SK-N-MC (cell line): ENCODE measurements around the gene CEP192.

Source experiments
- EZH2 ChIP-seq: fragments of 200-600 bp; sonication (generic); IDR thresholded peaks from one replicate; pipeline ENCODE4 v1.6.1; 2017; ENCODE audit warnings: antibody characterized with exemption
- FOXP2 ChIP-seq: optimal IDR thresholded peaks from 2 replicates; pipeline ENCODE3; 2011; ENCODE audit warnings: mild to moderate bottlenecking, moderate library complexity; ENCODE audit not compliant: insufficient read depth; ENCODE audit errors: extremely low read length, control extremely low read depth
- POLR2AphosphoS5 ChIP-seq: IDR thresholded peaks from 2 replicates; pipeline ENCODE4 v1.6.1; 2012; ENCODE audit warnings: mild to moderate bottlenecking, low read depth, low read length, borderline replicate concordance

GRCh38 chr18:13163167-13163927 lies 172.2 kb downstream of the CEP192 start:
- TF ChIP-seq POLR2AphosphoS5, result no peak
- TF ChIP-seq EZH2, result no peak
- no peak for TF ChIP-seq FOXP2
